Karpas-422 (cell line): ENCODE results near the gene NKAIN2. TPM values are rescaled to one million over a fixed set of nuclear protein-coding genes. Genes with fewer than 3 reads are reported as not detected.
"Not testable (repeated sequence)": the region's sequence is repeated elsewhere in the genome, so short reads cannot be mapped to it uniquely, and the experiment has no call there.

Experiments used
- DNase-seq: peaks from one replicate; pipeline ENCODE4 v3.0.0-alpha.2; 2015
- H2AFZ ChIP-seq: fragments of 200-600 bp; sonication (generic); 2 replicates; pipeline ENCODE4 v1.6.1; 2014; ENCODE audit warnings: antibody characterized with exemption, low read length, mixed read lengths
- H3K27ac ChIP-seq: fragments of 200-600 bp; sonication (generic); 2 replicates; pipeline ENCODE4 v1.5.1; 2014; ENCODE audit warnings: mild to moderate bottlenecking, low read length, moderate library complexity
- H3K27me3 ChIP-seq: fragments of 200-600 bp; sonication (generic); 2 replicates; pipeline ENCODE4 v1.6.1; 2014; ENCODE audit warnings: low read length, mixed read lengths
- H3K36me3 ChIP-seq: fragments of 200-600 bp; sonication (generic); 2 replicates; pipeline ENCODE4 v1.6.1; 2014; ENCODE audit warnings: low read length, mixed read lengths; ENCODE audit not compliant: insufficient read depth
- H3K4me1 ChIP-seq: fragments of 200-600 bp; sonication (generic); 2 replicates; pipeline ENCODE4 v1.6.1; 2014; ENCODE audit warnings: mild to moderate bottlenecking, low read length, mixed read lengths
- H3K4me2 ChIP-seq: fragments of 200-600 bp; sonication (generic); 2 replicates; pipeline ENCODE4 v1.6.1; 2014; ENCODE audit warnings: low read length, low read depth, mild to moderate bottlenecking; ENCODE audit not compliant: poor library complexity, severe bottlenecking
- H3K4me3 ChIP-seq: fragments of 200-600 bp; sonication (generic); 2 replicates; pipeline ENCODE4 v1.5.1; 2014; ENCODE audit warnings: mild to moderate bottlenecking, antibody characterized with exemption, low read length, mixed read lengths
- H3K79me2 ChIP-seq: fragments of 200-600 bp; sonication (generic); 2 replicates; pipeline ENCODE4 v1.6.1; 2014; ENCODE audit warnings: mild to moderate bottlenecking, low read length, mixed read lengths
- H3K9ac ChIP-seq: fragments of 200-600 bp; sonication (generic); 2 replicates; pipeline ENCODE4 v1.6.0; 2014; ENCODE audit warnings: low read length
- H3K9me2 ChIP-seq: fragments of 200-600 bp; sonication (generic), shearing (Covaris generic); replicated peaks from 2 replicates; pipeline ENCODE4 v1.6.0; 2014; ENCODE audit warnings: mild to moderate bottlenecking, low read length, moderate library complexity; ENCODE audit not compliant: insufficient read depth
- H3K9me3 ChIP-seq: fragments of 300-700, 200-600 bp; sonication (generic); 2 replicates; pipeline ENCODE4 v1.6.1; 2014; ENCODE audit warnings: low read length, mixed read lengths
- H4K20me1 ChIP-seq: fragments of 200-600 bp; sonication (generic); 2 replicates; pipeline ENCODE4 v1.6.1; 2014; ENCODE audit warnings: mild to moderate bottlenecking, antibody characterized with exemption, low read length, low read depth; ENCODE audit not compliant: insufficient read depth
- total RNA-seq: library from RNA; depleted of rRNA; stranded (reverse); fragments of >200 nt; shearing (Covaris generic); gene quantifications from 2 replicates; pipeline ENCODE4 v1.2.3, GENCODE V29; 2014; ENCODE audit warnings: low replicate concordance

NKAIN2 gene
- total RNA-seq, 1 experiment from 2014 or later, result not detected

DNA sequence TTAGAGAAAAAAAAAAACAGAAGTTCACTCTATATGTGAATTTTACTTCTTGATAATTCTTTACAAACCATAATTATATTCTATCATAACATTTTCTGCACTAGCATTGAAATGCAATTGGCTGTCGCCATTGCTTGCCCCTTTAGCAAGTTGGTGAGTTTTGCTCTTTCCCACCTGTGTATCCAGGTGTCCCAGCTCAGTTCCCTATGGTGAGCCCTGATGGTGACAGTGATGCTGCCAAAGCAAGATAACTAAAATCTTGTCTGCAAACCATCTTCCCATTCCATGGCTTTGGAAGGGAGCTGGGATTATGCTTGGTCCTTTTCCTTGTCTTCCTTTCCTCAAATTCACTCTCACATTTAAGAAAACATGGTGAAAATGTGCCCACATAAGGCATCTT is 429.6 kb downstream of the NKAIN2 start:
- Histone ChIP-seq H3K27me3 (no peaks in the 10 kb centered on the region), H2AFZ (no peak overlapping the region), H3K79me2 (no peaks in the 10 kb centered on the region), H3K36me3 (no peaks in the 10 kb centered on the region), H3K9ac (no peak overlapping the region), H3K4me1 (no peaks in the 10 kb centered on the region), H3K9me3 (peaks cover 14% of the 10 kb centered on the region), H3K4me2 (no peak overlapping the region), H4K20me1 (no peaks in the 10 kb centered on the region), H3K27ac (no peak overlapping the region), H3K4me3 (no peak overlapping the region), H3K9me2 (no peaks in the 10 kb centered on the region)
- DNase-seq, result no peak

DNA sequence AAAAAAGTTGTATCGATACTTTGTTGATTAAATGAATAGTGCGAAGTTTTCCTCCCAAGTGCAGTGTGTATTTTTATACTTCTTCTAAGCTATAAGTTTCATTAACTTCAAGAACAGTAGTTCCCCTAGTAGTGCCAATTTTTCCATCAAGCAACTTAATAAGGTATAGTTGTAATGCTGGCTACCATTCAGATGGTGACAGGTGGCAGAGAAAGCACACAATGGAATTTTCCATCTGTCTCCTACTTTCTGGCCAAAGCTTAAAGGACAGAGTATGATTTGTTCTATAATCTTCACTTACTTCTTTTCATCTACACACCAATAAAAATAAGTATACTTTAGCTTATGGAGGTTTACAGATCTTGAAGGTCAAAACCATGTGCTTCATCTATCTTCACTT is 431.1 kb downstream of the NKAIN2 start:
- Histone ChIP-seq H3K4me2 (no peak overlapping the region), H3K79me2 (no peaks in the 10 kb centered on the region), H2AFZ (no peak overlapping the region), H4K20me1 (no peaks in the 10 kb centered on the region), H3K4me1 (no peaks in the 10 kb centered on the region), H3K27ac (no peak overlapping the region), H3K36me3 (no peaks in the 10 kb centered on the region), H3K9ac (no peak overlapping the region), H3K4me3 (no peak overlapping the region), H3K9me3 (peaks cover 14% of the 10 kb centered on the region; the same call in 1 of the 2 replicates), H3K27me3 (no peaks in the 10 kb centered on the region), H3K9me2 (no peaks in the 10 kb centered on the region)
- no peak for DNase-seq

GRCh38 chr6:124237911-124238310 is 434.2 kb downstream of the NKAIN2 start:
- Histone ChIP-seq H2AFZ (no peak overlapping the region), H4K20me1 (no peaks in the 10 kb centered on the region), H3K9me2 (no peaks in the 10 kb centered on the region), H3K4me3 (no peak overlapping the region), H3K36me3 (no peaks in the 10 kb centered on the region), H3K4me2 (no peak overlapping the region), H3K9me3 (peaks cover 14% of the 10 kb centered on the region; the same call in 1 of the 2 replicates), H3K27ac (no peak overlapping the region), H3K27me3 (no peaks in the 10 kb centered on the region), H3K9ac (no peak overlapping the region), H3K79me2 (no peaks in the 10 kb centered on the region), H3K4me1 (no peaks in the 10 kb centered on the region)
- DNase-seq, result no peak

DNA sequence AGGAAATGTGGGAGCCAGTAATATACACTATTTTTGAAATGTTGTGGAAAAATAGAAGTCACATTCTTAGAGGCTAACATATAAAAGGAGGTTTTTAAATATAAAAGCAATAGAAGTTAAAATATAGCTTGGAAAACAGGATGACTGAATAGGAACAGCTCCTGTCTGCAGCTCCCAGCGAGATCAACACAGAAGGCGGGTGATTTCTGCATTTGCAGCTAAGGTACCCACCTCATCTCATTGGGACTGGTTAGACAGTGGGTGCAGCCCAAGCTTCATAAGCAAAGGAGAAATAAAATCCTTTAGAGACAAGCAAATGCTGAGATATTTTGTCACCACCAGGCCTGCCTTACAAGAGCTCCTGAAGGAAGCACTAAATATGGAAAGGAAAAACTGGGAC is 434.7 kb downstream of the NKAIN2 start:
- H3K4me3 ChIP-seq, H3K79me2 ChIP-seq, H3K9me2 ChIP-seq, H2AFZ ChIP-seq, H3K36me3 ChIP-seq, H4K20me1 ChIP-seq, DNase-seq, H3K9ac ChIP-seq, H3K4me1 ChIP-seq, H3K27me3 ChIP-seq, H3K4me2 ChIP-seq, H3K27ac ChIP-seq: not testable (repeated sequence)
- peaks cover 14% of the 10 kb centered on the region; the same call in 1 of the 2 replicates for H3K9me3 ChIP-seq

GRCh38 chr6:124254941-124255685 is 451.4 kb downstream of the NKAIN2 start:
- no peak for DNase-seq
- Histone ChIP-seq H3K9ac (no peak overlapping the region), H3K4me2 (no peak overlapping the region), H4K20me1 (no peaks in the 10 kb centered on the region), H3K36me3 (no peaks in the 10 kb centered on the region), H3K27me3 (no peaks in the 10 kb centered on the region), H3K9me3 (peaks cover 14% of the 10 kb centered on the region; the same call in 1 of the 2 replicates), H3K4me3 (no peak overlapping the region), H3K79me2 (no peaks in the 10 kb centered on the region), H3K4me1 (no peaks in the 10 kb centered on the region), H2AFZ (no peak overlapping the region), H3K9me2 (no peaks in the 10 kb centered on the region; the same call in 1 of the 2 replicates), H3K27ac (no peak overlapping the region)

- no peak overlapping the region for H3K4me2 ChIP-seq
- no peak for DNase-seq
- H2AFZ ChIP-seq, result no peak overlapping the region
- no peaks in the 10 kb centered on the region for H3K36me3 ChIP-seq
- no peaks in the 10 kb centered on the region for H3K4me1 ChIP-seq
- no peaks in the 10 kb centered on the region for H3K79me2 ChIP-seq
- H3K9ac ChIP-seq, result no peak overlapping the region
- H3K9me2 ChIP-seq, result no peaks in the 10 kb centered on the region; the same call in 1 of the 2 replicates
- H3K9me3 ChIP-seq, result peaks cover 10% of the 10 kb centered on the region; the same call in 1 of the 2 replicates
- H4K20me1 ChIP-seq, result no peaks in the 10 kb centered on the region
- H3K4me3 ChIP-seq, result no peak overlapping the region
- H3K27ac ChIP-seq, result no peak overlapping the region
- no peaks in the 10 kb centered on the region for H3K27me3 ChIP-seq
Observed at GRCh38 chr6:124260337-124260736, 456.7 kb downstream of the NKAIN2 start.

GRCh38 chr6:124269733-124270132 is 466.1 kb downstream of the NKAIN2 start:
- Histone ChIP-seq H3K36me3 (no peaks in the 10 kb centered on the region), H4K20me1 (no peaks in the 10 kb centered on the region), H3K27me3 (no peaks in the 10 kb centered on the region), H3K79me2 (no peaks in the 10 kb centered on the region), H3K9ac (no peak overlapping the region), H3K9me3 (peaks cover 3% of the 10 kb centered on the region; the same call in 1 of the 2 replicates), H3K4me3 (no peak overlapping the region), H3K9me2 (no peaks in the 10 kb centered on the region), H2AFZ (no peak overlapping the region), H3K4me1 (no peaks in the 10 kb centered on the region), H3K27ac (no peak overlapping the region), H3K4me2 (no peak overlapping the region)
- no peak for DNase-seq

DNA sequence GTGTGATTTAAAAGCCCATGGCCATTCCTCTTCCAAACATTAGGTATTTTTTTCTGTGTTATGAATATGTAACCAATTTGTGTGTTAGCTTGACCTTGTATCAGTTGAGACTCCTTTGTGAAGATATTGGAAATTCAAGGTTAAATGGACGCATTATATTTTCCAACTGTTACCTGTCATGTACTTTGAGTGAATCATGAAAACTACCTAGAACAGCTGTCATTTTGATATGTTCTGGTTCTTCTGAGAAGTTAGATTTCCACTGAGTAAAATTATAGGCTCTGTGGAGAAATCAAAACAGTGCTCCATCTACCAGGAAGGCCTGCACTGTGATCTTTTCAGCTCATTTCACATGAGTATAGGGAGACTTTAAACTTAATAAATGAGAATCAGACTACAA is 470.0 kb downstream of the NKAIN2 start:
- Histone ChIP-seq H3K4me2 (no peak overlapping the region), H3K27ac (no peak overlapping the region), H4K20me1 (no peaks in the 10 kb centered on the region), H3K27me3 (no peaks in the 10 kb centered on the region), H3K9me3 (peaks cover 5% of the 10 kb centered on the region; the same call in 1 of the 2 replicates), H3K4me1 (no peaks in the 10 kb centered on the region), H3K36me3 (no peaks in the 10 kb centered on the region), H2AFZ (no peak overlapping the region), H3K9ac (no peak overlapping the region), H3K9me2 (no peaks in the 10 kb centered on the region), H3K4me3 (no peak overlapping the region), H3K79me2 (no peaks in the 10 kb centered on the region)
- DNase-seq, result no peak
